Measurements from ENCODE around the gene AKAP13.
"Not testable (repeated sequence)": the region's sequence is repeated elsewhere in the genome, so short reads cannot be mapped to it uniquely, and the experiment has no call there.

AKAP13 gene

GRCh38 chr15:85481543-85481942 is 101.1 kb downstream of the AKAP13 start:
- peak; percentile 19 for DNase-seq

GRCh38 chr15:85482894-85483293 is 102.5 kb downstream of the AKAP13 start:
- DNase-seq = no peak

- DNase-seq = not testable (repeated sequence)
Measured at GRCh38 chr15:85483955-85484354, 103.6 kb downstream of the AKAP13 start.

GRCh38 chr15:85484923-85485322 is 104.5 kb downstream of the AKAP13 start:
- DNase-seq = not testable (repeated sequence)

- DNase-seq = peak; percentile 31
Measured at GRCh38 chr15:85485956-85486567, 105.7 kb downstream of the AKAP13 start.

GRCh38 chr15:85487796-85488195 is 107.4 kb downstream of the AKAP13 start:
- not testable (repeated sequence) for DNase-seq

GRCh38 chr15:85488997-85489396 is 108.6 kb downstream of the AKAP13 start:
- DNase-seq = no peak

- no peak for DNase-seq
Measured at GRCh38 chr15:85489773-85490493, 109.5 kb downstream of the AKAP13 start.

GRCh38 chr15:85490856-85491255 is 110.5 kb downstream of the AKAP13 start:
- DNase-seq = no peak

- DNase-seq = no peak
Measured at GRCh38 chr15:85491691-85492090, 111.3 kb downstream of the AKAP13 start.

GRCh38 chr15:85492406-85492805 is 112.0 kb downstream of the AKAP13 start:
- no peak for DNase-seq

GRCh38 chr15:85493260-85493659 is 112.9 kb downstream of the AKAP13 start:
- DNase-seq = no peak

- no peak for DNase-seq
Measured at GRCh38 chr15:85494048-85494777, 113.8 kb downstream of the AKAP13 start.

GRCh38 chr15:85495096-85495495 is 114.7 kb downstream of the AKAP13 start:
- DNase-seq = no peak

GRCh38 chr15:85495544-85495943 is 115.1 kb downstream of the AKAP13 start:
- no peak for DNase-seq

- no peak for DNase-seq
Measured at GRCh38 chr15:85496151-85496550, 115.7 kb downstream of the AKAP13 start.

- no peak for DNase-seq
Measured at GRCh38 chr15:85496551-85497171, 116.3 kb downstream of the AKAP13 start.

GRCh38 chr15:85497172-85497569 is 116.8 kb downstream of the AKAP13 start:
- DNase-seq = no peak

- no peak for DNase-seq
Measured at GRCh38 chr15:85498471-85498870, 118.1 kb downstream of the AKAP13 start.

- DNase-seq = no peak
Measured at GRCh38 chr15:85499371-85499887, 119.0 kb downstream of the AKAP13 start.

- DNase-seq = no peak
Measured at GRCh38 chr15:85500060-85500708, 119.8 kb downstream of the AKAP13 start.

- DNase-seq = no peak
Measured at GRCh38 chr15:85500729-85501128, 120.3 kb downstream of the AKAP13 start.

- DNase-seq = no peak
Measured at GRCh38 chr15:85501574-85501973, 121.2 kb downstream of the AKAP13 start.

Measured in GF-D8 (cell line).